ENCODE measurements around the gene ZNF536.

DNA sequence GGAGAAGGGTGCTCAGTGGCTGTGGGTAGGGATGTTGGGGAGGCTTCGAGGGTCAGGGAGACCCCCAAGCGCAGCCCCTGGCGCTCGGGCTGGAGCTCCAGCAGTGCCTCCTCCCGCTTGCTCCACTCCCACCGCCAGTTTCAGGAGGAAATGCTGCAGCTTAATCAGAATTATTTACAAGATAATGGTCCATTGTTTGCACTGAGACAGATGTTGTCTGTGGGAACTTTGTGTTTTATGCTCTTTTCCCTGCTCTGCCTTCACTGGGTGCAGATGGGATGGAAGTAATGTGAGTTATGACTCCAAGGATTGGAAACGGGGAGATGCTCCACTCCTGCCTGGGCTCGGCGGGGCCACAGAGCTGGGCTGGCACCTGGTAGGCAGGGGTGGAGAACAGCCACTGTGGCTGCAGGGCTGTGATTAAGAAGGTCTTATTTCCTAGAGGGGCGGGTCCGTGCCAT, 192.4 kb downstream of the ZNF536 start:
- no peak for TF ChIP-seq POLR2A (IDR thresholded peaks at IDR 0.05)
- TF ChIP-seq, protein P1, sequence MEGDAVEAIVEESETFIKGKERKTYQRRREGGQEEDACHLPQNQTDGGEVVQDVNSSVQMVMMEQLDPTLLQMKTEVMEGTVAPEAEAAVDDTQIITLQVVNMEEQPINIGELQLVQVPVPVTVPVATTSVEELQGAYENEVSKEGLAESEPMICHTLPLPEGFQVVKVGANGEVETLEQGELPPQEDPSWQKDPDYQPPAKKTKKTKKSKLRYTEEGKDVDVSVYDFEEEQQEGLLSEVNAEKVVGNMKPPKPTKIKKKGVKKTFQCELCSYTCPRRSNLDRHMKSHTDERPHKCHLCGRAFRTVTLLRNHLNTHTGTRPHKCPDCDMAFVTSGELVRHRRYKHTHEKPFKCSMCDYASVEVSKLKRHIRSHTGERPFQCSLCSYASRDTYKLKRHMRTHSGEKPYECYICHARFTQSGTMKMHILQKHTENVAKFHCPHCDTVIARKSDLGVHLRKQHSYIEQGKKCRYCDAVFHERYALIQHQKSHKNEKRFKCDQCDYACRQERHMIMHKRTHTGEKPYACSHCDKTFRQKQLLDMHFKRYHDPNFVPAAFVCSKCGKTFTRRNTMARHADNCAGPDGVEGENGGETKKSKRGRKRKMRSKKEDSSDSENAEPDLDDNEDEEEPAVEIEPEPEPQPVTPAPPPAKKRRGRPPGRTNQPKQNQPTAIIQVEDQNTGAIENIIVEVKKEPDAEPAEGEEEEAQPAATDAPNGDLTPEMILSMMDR (IDR thresholded peaks at IDR 0.05) = no peak

Data from tibial nerve (tissue), 3 donors.